ENCODE data around the gene PLAGL2.

- no peak for TF ChIP-seq CTCF (IDR thresholded peaks at IDR 0.05; ENCODE audit: low read depth, low read length, poor library complexity, severe bottlenecking)
- TF ChIP-seq EZH2phosphoT487 (IDR thresholded peaks at IDR 0.05; ENCODE audit: borderline replicate concordance, low read length) = no peak
Measured at GRCh38 chr20:32142991-32143390, 64.6 kb downstream of the PLAGL2 start.

Measured in DOHH2 (cell line).